ENCODE measurements around the gene PGAM5.

The PGAM5 gene

DNA sequence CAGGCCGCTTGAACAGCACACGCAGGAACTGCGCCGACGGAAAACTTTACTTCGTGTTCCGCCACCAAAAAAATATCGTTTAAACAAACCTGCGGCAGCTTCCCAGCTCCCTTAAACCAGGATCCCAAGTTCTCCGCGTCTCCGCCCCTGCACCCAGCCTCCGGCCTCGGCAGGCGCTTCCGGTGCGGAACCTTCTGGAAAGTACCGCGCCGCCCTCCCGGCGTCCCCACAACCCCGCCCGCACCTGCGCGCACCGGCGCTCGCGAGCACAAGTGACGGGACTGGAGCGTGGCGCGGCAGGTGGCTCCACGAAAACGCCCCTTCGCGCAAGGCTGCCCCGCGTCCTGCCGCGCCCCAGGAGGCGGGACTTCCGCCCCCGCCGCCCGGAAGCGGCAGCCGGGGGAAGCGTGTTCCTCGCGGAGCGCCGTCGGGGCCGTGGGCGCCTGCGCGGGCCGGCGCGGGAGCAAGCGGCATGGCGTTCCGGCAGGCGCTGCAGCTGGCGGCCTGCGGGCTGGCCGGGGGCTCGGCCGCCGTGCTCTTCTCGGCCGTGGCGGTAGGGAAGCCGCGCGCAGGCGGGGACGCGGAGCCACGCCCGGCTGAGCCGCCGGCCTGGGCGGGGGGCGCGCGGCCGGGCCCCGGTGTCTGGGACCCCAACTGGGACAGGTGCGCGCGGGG is at the start of gene PGAM5:
TSS of gene PGAM5 (plus strand) at position 438 of the 675 bp plus-strand sequence. CDS start at position 473, 35 bp downstream.
- DNase-seq (ENCODE audit: low read depth, low spot score), result no peak

DNA sequence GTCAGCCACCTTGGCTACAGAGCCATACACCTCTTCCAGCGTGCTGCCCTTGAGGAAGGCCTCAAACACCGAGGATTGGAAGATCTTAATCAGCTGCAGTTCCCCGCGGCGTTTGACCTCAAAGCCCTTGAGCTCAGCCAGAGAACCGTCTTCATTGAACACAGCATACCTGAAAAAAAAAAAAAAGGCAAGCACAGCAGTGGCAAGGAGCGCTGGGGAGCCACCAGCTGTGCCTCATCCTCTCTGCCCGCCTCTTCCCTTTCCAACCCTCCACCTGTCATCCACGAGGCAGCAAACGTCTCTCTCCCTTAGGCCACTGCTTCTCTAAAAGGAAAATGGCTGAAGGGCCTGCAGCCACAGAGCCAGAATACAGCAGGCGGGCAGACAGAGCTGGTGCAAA is 49.6 kb upstream of the PGAM5 start:
- DNase-seq (ENCODE audit: low read depth, low spot score), result no peak

GRCh38 chr12:132661972-132662371 is 48.7 kb upstream of the PGAM5 start:
- DNase-seq (ENCODE audit: low read depth, low spot score), result no peak

DNA sequence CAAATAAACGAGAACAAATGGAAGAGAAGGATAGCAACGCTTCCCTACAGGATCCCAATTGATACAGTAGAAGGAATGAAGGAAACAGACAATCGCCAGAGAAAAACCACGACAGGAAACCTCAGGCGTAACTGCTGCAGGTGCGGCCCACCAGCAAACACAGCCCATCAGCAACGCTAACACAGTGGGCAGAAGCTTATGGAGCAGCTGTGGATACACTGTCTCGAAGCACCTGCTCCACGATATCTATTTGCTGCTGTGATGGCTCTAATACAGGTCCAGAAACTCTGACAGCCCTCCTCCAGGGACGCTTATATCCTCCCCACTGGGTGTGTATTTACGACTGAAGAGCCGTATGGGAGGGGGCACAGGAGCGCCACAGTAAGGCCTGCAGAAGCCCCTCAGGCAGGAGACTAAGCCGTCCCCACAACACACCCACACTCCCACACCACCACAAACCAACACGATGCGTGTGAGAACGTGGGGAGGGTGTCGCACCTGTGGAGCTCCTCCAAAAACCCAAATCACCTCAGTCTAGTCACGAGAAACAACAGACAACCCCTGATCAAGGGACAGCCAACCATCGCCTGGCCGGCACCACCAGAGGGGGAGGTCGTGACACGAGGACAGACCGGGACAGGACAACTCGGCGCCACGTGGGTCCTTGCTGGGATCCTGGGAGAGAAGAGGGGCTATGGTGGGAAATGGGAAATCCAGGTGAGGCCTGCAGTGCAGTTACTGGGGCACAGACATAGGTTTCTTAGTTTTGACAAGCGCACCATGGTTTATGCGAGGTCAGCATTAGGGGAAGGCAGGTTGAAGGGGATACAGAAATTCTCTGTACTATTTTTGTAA is 47.5 kb upstream of the PGAM5 start:
- no peak for DNase-seq (ENCODE audit: low read depth, low spot score)

- no peak for DNase-seq (ENCODE audit: low read depth, low spot score)
Observed at GRCh38 chr12:132664206-132665148, 46.2 kb upstream of the PGAM5 start.

DNA sequence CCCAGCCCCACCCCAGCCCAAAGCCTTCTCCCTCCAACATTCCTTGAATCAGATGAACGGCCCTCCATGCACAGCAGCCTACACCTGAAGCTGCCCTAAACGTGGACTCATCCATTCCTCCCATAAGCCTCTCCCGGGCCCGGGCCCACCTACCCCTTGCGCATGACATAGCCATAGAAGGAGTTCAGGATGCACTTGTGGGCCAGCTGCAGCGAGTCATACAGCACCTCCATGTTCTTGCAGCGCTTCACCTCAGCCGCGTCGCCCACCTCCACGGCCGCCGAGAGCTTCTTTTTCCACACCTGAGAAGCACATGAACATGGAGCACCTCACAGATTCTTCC is 45.5 kb upstream of the PGAM5 start:
- no peak for DNase-seq (ENCODE audit: low read depth, low spot score)

DNA sequence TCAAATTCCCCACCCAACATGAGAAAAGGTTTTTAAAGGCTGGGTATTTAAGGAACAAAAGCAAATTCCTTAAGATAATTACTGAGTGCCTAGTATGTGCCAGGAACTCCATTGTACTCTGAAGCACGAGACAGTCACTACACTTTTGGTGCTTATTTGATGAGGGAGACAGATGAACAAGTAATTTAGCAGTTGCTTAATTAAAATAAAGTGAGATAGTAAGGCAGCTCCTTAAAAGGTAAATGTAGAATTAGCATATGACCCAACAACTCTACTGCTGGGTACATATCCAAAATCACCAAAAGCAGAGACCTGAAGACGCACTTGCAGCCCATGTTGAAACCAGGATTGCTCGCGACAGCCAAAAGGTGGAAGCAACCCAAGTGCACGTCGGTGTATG is 44.8 kb upstream of the PGAM5 start:
- no peak for DNase-seq (ENCODE audit: low read depth, low spot score)

DNA sequence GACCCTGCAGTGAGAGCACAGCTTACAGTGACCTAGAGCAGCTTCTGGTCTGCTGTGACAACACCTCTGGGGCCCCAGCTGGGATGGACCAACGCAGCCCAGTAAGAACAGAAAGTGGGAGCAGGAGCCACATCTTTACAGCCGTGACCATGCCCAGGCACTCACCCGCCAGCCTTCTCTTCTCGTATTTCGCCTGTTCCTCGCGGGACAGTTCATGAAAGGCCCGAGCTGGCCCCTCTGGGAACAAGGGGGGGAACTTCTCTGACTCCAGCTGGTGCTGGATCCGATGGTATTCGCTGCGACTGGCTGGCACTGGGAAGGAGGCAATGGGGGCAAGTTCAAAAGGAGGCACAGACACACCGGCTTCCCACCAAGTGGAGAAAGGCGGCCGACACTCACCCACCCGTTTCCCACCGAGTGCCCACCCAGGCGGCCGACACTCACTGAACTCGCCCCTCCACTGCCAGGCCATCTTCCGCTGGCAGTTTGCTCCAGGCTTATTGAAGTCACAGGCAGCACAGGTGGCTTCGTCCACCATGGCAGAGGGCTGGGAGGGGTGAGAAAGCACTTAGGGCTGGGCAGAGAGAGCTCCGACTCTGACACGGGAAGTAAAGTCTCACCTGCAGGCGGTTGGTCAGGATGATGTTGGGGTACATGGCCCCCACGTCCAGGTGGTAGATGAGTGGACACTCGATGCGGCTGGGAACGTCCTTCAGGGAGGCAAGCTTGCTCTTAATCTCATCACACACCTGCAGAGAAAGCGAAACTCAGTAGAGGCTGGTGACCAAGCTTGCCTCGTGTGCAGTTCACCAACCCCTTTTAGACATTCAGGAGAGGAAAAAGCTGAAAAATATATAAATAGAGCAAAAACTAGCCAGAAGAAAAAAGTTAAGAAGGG is 42.2 kb upstream of the PGAM5 start:
- DNase-seq (ENCODE audit: low read depth, low spot score), result no peak

DNA sequence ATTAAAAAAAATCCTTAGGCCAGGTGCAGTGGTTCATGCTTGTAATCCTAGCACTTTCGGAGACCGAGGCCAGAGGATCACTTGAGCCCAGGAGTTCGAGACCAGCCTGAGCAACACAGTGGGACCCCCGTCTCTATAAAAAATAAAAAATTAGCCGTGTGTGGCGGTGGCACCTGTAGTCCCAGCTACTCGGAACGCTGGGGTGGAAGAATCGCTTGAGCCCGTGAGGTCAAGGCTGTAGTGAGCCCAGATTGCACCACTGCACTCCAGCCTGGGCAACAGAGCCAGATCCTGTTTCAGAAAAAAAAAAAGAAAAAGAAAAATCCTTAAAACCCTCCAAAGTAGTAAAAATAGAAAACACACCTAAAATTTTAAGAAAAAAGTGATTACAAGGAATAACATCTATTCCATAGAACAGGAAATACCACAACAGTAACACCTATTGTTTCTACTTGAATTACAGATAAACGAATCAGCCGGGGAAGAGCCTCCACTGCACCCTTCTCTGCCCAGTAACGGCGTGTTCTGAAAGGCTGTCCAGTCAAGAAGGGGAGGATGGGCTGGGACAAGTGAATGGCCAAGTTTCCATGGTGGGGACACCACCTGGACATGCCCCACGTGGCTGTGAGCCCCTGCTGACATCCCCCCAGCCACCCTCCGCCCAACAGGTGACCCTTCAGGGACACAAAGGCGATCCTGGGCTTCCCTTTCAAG is 41.3 kb upstream of the PGAM5 start:
- no peak for DNase-seq (ENCODE audit: low read depth, low spot score)

DNA sequence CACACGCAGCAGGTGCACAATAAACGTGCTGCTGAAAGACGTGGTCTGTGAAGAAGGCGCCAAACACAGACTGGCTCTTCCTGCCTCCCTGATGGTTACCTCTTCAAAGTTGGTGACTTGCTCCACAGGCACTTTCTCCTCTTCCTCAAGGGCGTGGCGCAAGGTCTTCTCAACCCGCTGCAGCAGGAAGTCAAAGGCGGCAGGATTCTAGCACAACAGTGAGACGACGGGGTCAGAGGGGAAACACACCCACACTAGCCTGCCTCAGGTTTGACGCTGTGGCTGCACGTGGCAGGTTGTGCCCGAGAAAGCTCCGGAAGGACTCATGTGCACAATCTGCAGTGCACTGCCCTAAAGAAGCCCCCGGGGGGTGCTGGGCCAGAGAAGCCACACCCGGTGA is 38.5 kb upstream of the PGAM5 start:
- DNase-seq (ENCODE audit: low read depth, low spot score), result no peak

DNA sequence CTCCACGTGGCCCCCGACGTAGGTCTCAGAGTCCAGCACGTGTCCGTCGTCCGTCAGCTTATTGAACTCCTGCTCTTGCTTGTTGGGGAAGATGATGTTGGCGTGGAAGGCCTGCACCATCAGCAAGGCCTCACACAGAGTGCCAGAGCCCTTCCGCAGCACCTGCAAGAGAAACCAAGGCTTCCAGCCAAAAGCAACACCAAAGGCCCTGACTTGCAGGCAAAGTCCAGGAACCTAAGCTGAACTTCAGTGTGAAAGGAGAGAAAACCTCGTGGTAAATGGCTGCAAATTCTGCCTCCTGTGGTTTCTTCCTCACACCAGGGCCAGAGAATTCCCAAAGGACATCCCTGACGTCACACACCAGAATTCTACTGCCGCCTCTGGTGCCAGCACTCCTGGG is 38.0 kb upstream of the PGAM5 start:
- no peak for DNase-seq (ENCODE audit: low read depth, low spot score)

DNA sequence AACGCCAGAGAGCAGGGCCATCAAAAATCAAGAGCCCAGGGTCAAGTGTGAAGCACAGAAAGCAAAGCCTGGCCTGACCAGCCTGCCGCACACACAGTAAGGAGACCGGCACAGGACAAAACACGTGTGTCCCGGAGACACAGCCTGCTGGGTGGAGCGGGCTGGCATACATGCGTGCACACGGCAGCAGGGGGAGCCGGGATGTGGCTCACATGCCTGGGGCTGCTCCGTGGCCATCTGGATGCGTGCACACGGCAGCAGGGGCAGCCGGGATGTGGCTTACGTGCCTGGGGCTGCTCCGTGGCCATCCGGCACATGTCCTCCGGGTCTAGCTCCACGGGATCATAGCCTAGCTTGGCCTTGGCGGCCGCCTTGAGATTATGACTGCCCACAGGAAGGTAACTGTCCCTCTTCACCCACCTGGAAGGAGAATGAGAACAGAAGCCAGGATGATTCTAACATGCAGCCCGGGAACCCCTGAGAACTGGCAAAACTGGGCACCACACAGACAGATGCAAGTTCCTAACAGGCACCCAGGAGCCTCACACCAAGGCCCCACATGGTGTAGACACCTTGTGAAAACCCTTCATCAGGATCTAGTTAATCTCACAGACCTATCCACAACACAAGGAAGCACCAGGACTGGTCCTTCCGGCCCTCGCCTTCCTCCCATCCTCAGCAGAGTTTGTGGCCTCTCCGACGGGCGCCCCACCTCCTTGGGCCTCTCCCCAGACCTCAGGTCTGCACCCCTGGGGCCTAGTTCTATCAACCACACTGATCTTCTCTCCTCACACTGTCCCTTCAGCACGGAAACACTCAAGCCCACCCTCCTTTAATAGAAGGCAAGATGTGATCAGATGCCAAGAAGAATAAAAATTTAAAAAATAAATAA is 37.1 kb upstream of the PGAM5 start:
- DNase-seq (ENCODE audit: low read depth, low spot score), result no peak

DNA sequence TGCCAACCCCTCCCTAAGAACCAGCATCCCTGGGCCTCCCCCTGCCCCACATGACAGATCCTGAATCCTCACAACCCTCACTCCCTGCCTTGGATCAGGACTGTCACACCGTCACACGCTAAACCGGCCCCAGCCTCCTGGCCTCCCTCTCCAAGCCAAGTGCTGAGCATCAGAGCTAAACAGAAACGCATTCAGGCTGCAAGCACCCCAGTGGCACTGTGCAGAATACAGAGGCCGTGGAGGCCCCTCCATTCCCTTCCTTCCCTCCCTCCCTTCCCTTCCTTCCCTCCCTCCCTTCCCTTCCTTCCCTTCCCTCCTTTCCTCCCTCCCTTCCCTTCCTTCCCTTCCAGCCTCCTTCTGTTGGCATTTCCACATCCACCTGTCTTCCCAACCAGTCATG is 36.1 kb upstream of the PGAM5 start:
- no peak for DNase-seq (ENCODE audit: low read depth, low spot score)

DNA sequence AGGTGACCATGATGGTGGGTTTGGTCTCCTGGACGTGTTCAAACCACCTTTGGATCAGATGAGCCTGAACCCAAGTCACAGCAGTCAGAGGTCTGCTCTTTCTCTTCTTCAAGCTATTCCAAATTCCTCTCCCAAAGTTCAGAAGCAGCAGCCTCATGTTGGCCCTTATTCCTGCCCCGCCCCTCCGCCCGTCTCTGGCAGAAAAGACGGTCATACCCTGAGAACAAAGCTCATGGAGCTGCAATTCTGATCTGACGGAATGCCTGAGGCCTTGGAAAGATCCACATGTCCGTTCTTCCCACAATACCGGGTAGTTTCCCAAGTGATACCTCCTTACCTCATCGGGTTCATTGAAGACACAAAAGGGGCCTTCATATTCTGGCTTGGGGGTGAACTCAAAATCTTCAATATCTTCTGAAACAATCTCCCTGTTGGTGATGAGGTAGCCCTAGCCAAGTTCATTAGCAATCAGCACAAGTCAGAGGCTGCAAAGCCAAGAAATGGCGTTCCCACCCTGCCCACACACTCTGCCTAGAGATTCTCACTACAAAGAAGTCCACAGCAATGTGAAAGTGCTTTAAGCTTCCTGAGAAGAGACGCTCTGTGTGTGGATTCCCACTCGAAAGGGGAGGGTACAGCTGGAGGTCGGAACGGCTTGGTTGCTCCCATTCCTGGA is 34.7 kb upstream of the PGAM5 start:
- DNase-seq (ENCODE audit: low read depth, low spot score), result no peak

DNA sequence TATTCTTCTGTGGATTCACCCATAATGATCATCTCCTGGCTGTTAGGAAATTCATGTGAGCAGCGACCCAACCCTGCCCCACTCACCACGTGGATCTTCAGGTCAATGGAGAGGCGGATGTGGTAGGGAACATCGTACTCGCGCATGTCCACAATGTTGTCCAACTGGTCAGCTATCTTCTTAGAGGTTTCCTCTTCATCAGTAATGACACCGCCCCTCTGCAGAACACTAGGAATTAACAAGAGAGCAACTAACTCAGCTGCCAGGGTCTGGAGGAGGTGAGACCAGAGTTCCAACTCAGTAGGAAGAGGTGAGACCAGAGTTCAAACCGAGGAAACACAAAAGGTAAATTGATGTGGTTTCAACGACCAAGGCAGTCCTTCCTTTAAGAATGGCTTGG is 33.1 kb upstream of the PGAM5 start:
- DNase-seq (ENCODE audit: low read depth, low spot score), result no peak

GRCh38 chr12:132685400-132685799 is 25.2 kb upstream of the PGAM5 start:
- DNase-seq (ENCODE audit: low read depth, low spot score), result no peak

DNA sequence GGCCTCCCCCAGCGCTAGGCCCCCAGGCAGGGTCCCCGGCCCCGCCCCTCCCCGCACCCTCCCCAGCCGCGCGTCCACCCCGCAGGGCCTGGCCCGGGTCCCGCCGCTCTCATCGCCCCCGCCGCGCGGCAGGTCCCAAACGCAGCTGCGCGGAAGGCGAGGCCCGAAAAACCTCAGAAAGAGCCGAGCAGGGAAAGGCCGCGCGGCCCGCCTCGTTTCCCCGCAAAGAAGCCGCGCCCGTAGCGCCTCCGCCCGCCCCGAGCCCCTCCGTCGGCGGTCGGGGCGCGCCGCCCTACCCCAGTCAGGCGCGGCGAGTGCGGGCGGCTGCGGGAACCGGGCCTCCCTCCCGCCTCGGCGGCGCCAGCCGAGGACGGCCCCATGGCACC is 23.8 kb upstream of the PGAM5 start:
- no peak for DNase-seq (ENCODE audit: low read depth, low spot score)

GRCh38 chr12:132687211-132688164 is 23.2 kb upstream of the PGAM5 start, which contains the start of the genes POLE and PXMP2:
POLE (minus strand) TSS chr12:132687342; CDS start chr12:132687315, 27 bp downstream.
PXMP2 (plus strand) TSS chr12:132687587; CDS start chr12:132687671, 84 bp downstream.
- DNase-seq (ENCODE audit: low read depth, low spot score), result peak; percentile 84
